Mesendoderm (in vitro differentiated cells): ENCODE measurements around the gene IMMT.
"Not testable (repeated sequence)": the region's sequence is repeated elsewhere in the genome, so short reads cannot be mapped to it uniquely, and the experiment has no call there.

Experiments
- DNase-seq: peaks from one replicate; pipeline ENCODE4 v3.0.0; 2013
- H2AK5ac ChIP-seq: 2 replicates; pipeline ENCODE4 v1.6.1; 2013; ENCODE audit warnings: low read length, inconsistent platforms
- H2BK120ac ChIP-seq: 2 replicates; pipeline ENCODE4 v1.6.1; 2013; ENCODE audit warnings: low read depth, mild to moderate bottlenecking, low read length, moderate library complexity, mixed read lengths
- H2BK15ac ChIP-seq: replicated peaks from 2 replicates; pipeline ENCODE4 v1.6.1; 2013; ENCODE audit warnings: low read depth, mild to moderate bottlenecking, moderate library complexity
- H2BK5ac ChIP-seq: 2 replicates; pipeline ENCODE4 v1.6.1; 2013; ENCODE audit warnings: low read length, inconsistent platforms
- H3K18ac ChIP-seq: 2 replicates; pipeline ENCODE4 v1.6.1; 2013; ENCODE audit warnings: mild to moderate bottlenecking, low read length, mixed read lengths
- H3K23ac ChIP-seq: one replicate; pipeline ENCODE4 v1.6.1; 2013; ENCODE audit warnings: low read length
- H3K27ac ChIP-seq: 2 replicates; pipeline ENCODE4 v1.5.1; 2013; ENCODE audit warnings: low read depth, mild to moderate bottlenecking, inconsistent platforms, low read length, moderate library complexity
- H3K27me3 ChIP-seq: 2 replicates; pipeline ENCODE4 v1.6.1; 2013; ENCODE audit warnings: low read length, control low read depth, mild to moderate bottlenecking, inconsistent platforms; ENCODE audit not compliant: insufficient read depth, poor library complexity
- H3K36me3 ChIP-seq: 2 replicates; pipeline ENCODE4 v1.6.1; 2013; ENCODE audit warnings: low read length, inconsistent platforms; ENCODE audit not compliant: control insufficient read depth, insufficient read depth
- H3K4ac ChIP-seq: one replicate; pipeline ENCODE4 v1.6.1; 2013; ENCODE audit warnings: low read depth, mild to moderate bottlenecking, low read length, moderate library complexity
- H3K4me1 ChIP-seq: 2 replicates; pipeline ENCODE4 v1.6.1; 2013; ENCODE audit warnings: low read depth, low read length, inconsistent platforms; ENCODE audit not compliant: control insufficient read depth
- H3K4me2 ChIP-seq: 2 replicates; pipeline ENCODE4 v1.6.1; 2013; ENCODE audit warnings: low read length
- H3K4me3 ChIP-seq: 2 replicates; pipeline ENCODE4 v1.5.1; 2013; ENCODE audit warnings: mild to moderate bottlenecking, low read length
- H3K56ac ChIP-seq: one replicate; pipeline ENCODE4 v1.6.1; 2013; ENCODE audit warnings: low read length
- H3K79me1 ChIP-seq: 2 replicates; pipeline ENCODE4 v1.6.1; 2013; ENCODE audit warnings: low read length, inconsistent platforms
- H3K79me2 ChIP-seq: 2 replicates; pipeline ENCODE4 v1.6.1; 2013; ENCODE audit warnings: mild to moderate bottlenecking, low read length; ENCODE audit not compliant: control insufficient read depth, insufficient read depth
- H3K9ac ChIP-seq: 2 replicates; pipeline ENCODE4 v1.6.1; 2013; ENCODE audit warnings: low read length, inconsistent platforms
- H4K5ac ChIP-seq: one replicate; pipeline ENCODE4 v1.6.1; 2013; ENCODE audit warnings: low read length
- H4K8ac ChIP-seq: one replicate; pipeline ENCODE4 v1.6.1; 2013; ENCODE audit warnings: low read depth, mild to moderate bottlenecking, control low read depth, low read length, moderate library complexity
- WGBS: extraction: QIAGEN DNeasy Blood & Tissue Kit; methylation state at CpG from one replicate; pipeline ENCODE4 v1.1.7; 2013; ENCODE audit warnings: low lambda C conversion rate, missing lambda C conversion rate; ENCODE audit not compliant: insufficient coverage; ENCODE audit errors: extremely low coverage; 5-methylcytosine and 5-hydroxymethylcytosine counted together

IMMT gene

GRCh38 chr2:86229221-86229620 is 34.0 kb upstream of the IMMT start:
- Histone ChIP-seq H3K23ac (no peak overlapping the region), H3K27ac (no peak overlapping the region), H3K4me2 (no peak overlapping the region), H3K4me3 (no peak overlapping the region), H4K8ac (no peak overlapping the region), H4K5ac (no peak overlapping the region), H3K9ac (no peak overlapping the region), H3K56ac (no peak overlapping the region), H3K79me1 (no peaks in the 10 kb centered on the region), H2BK5ac (no peak overlapping the region), H3K79me2 (no peaks in the 10 kb centered on the region), H2BK15ac (no peak overlapping the region), H3K36me3 (no peaks in the 10 kb centered on the region), H2BK120ac (no peak overlapping the region), H3K4ac (no peak overlapping the region), H2AK5ac (no peak overlapping the region), H3K18ac (no peak overlapping the region), H3K4me1 (no peaks in the 10 kb centered on the region), H3K27me3 (no peaks in the 10 kb centered on the region)
- no peak for DNase-seq
- WGBS, result no CpG with 5 or more reads among the region's 4 CpGs

DNA sequence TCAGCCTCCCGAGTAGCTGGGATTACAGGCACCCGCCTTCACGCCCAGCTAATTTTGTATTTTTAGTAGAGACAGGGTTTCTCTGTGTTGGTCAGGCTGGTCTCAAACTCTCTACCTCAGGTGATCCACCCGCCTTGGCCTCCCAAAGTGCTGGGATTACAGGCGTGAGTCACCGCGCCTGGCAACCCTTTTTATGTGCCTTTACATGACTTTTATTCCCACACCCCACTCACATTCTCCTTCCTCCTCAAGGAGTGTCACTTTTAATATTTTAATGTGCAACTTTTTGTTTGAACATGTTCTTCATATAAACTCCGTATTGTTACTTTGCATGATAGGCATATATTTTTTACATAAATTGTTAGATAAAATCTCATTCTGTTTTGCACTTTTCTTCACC is 33.3 kb upstream of the IMMT start:
- not testable (repeated sequence) for H3K4me3 ChIP-seq, H3K4me1 ChIP-seq, DNase-seq, H3K79me1 ChIP-seq, H2BK120ac ChIP-seq, H3K79me2 ChIP-seq, H2BK5ac ChIP-seq, H3K23ac ChIP-seq, H3K36me3 ChIP-seq, H4K5ac ChIP-seq, H3K56ac ChIP-seq, H3K27me3 ChIP-seq, H3K9ac ChIP-seq, H3K4ac ChIP-seq, H3K4me2 ChIP-seq, H3K27ac ChIP-seq, H2AK5ac ChIP-seq, H3K18ac ChIP-seq, H2BK15ac ChIP-seq, H4K8ac ChIP-seq
- WGBS, result no CpG with 5 or more reads among the region's 8 CpGs

DNA sequence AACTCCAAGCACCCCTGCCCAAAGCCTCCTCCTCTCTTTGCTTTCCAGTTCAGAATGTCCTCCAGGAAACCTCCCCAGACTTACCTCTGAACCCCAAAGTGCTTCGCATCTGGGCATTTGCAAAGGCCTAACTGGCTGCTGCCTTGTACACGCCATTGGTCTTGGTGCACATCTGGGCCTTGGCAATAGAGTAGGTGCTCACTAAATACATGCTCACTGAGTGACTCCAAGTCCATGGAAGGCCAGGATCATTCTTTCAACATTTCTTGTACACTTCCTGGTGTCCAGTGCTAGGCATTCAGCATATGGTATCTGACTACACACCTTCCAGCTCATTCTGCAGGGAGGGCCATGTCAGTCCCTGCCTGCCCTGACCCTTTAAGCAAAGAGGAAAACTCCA is 32.4 kb upstream of the IMMT start:
- Histone ChIP-seq H3K9ac (no peak overlapping the region), H2BK15ac (no peak overlapping the region), H3K4me2 (no peak overlapping the region), H3K4ac (no peak overlapping the region), H2BK120ac (no peak overlapping the region), H3K56ac (no peak overlapping the region), H3K36me3 (no peaks in the 10 kb centered on the region), H3K4me3 (no peak overlapping the region), H3K79me1 (no peaks in the 10 kb centered on the region), H4K8ac (no peak overlapping the region), H3K27me3 (no peaks in the 10 kb centered on the region), H4K5ac (no peak overlapping the region), H3K23ac (no peak overlapping the region), H3K79me2 (no peaks in the 10 kb centered on the region), H3K27ac (no peak overlapping the region), H2AK5ac (no peak overlapping the region), H2BK5ac (no peak overlapping the region), H3K4me1 (peaks cover 3% of the 10 kb centered on the region), H3K18ac (no peak overlapping the region)
- WGBS, result no CpG with 5 or more reads among the region's 2 CpGs
- no peak for DNase-seq

GRCh38 chr2:86226636-86227520 is 31.6 kb upstream of the IMMT start:
- Histone ChIP-seq H3K27ac (no peak overlapping the region), H3K36me3 (no peaks in the 10 kb centered on the region), H3K27me3 (no peaks in the 10 kb centered on the region), H3K4me1 (peaks cover 4% of the 10 kb centered on the region), H3K9ac (no peak overlapping the region), H3K4ac (no peak overlapping the region), H3K18ac (no peak overlapping the region), H2AK5ac (no peak overlapping the region), H2BK120ac (no peak overlapping the region), H3K79me2 (no peaks in the 10 kb centered on the region), H3K4me2 (no peak overlapping the region), H2BK15ac (no peak overlapping the region), H3K4me3 (no peak overlapping the region), H2BK5ac (no peak overlapping the region), H3K79me1 (no peaks in the 10 kb centered on the region), H3K23ac (no peak overlapping the region), H4K8ac (no peak overlapping the region), H3K56ac (no peak overlapping the region), H4K5ac (no peak overlapping the region)
- WGBS, result no CpG with 5 or more reads among the region's 9 CpGs
- no peak for DNase-seq

GRCh38 chr2:86226070-86226469 is 30.8 kb upstream of the IMMT start:
- Histone ChIP-seq H3K4me3 (no peak overlapping the region), H3K4me1 (peaks cover 4% of the 10 kb centered on the region), H3K27ac (no peak overlapping the region), H4K5ac (no peak overlapping the region), H3K9ac (no peak overlapping the region), H4K8ac (no peak overlapping the region), H3K27me3 (no peaks in the 10 kb centered on the region), H3K4ac (no peak overlapping the region), H2BK120ac (no peak overlapping the region), H2BK5ac (no peak overlapping the region), H2AK5ac (no peak overlapping the region), H3K36me3 (no peaks in the 10 kb centered on the region), H2BK15ac (no peak overlapping the region), H3K79me1 (no peaks in the 10 kb centered on the region), H3K56ac (no peak overlapping the region), H3K4me2 (no peak overlapping the region), H3K79me2 (no peaks in the 10 kb centered on the region), H3K18ac (no peak overlapping the region), H3K23ac (no peak overlapping the region)
- no CpG with 5 or more reads among the region's 4 CpGs for WGBS
- DNase-seq, result no peak

DNA sequence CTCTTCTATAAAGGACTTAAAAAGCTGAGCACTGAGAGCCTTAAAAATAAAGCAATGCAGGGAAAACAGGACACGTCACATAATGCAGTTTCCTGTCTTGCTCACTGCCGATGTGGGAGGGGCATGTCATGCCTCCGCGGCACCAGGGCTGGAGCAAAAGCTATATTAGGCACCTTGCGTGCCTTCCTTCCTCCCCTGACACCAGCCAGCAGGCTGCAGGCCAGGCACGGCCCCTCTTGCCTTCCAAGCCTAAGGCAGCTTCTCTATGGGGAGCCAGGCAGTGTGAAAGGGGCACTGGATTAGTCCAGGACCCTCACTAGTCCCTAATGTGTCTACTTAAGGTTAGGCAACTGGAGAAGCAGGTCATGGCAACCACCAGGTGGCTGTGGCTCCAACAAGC is 30.3 kb upstream of the IMMT start:
- WGBS, result no CpG with 5 or more reads among the region's 6 CpGs
- no peak for DNase-seq
- peaks cover 4% of the 10 kb centered on the region for H3K4me1 ChIP-seq

More for the DNA sequence above, 30.3 kb upstream of the IMMT start:
- Histone ChIP-seq H3K36me3 (no peaks in the 10 kb centered on the region), H2BK15ac (no peak overlapping the region), H2BK5ac (no peak overlapping the region), H4K5ac (no peak overlapping the region), H3K23ac (no peak overlapping the region), H3K27ac (no peak overlapping the region), H3K79me2 (no peaks in the 10 kb centered on the region), H3K79me1 (no peaks in the 10 kb centered on the region), H2AK5ac (no peak overlapping the region), H3K18ac (no peak overlapping the region), H3K9ac (no peak overlapping the region), H3K56ac (no peak overlapping the region), H3K4me2 (no peak overlapping the region), H3K4ac (no peak overlapping the region), H3K4me3 (no peak overlapping the region), H2BK120ac (no peak overlapping the region), H3K27me3 (no peaks in the 10 kb centered on the region), H4K8ac (no peak overlapping the region)
